HEK293 (cell line): Measurements from ENCODE around the gene GLG1.
A peak's percentile ranks its signal among the peaks of the same experiment; 100 is the strongest.

Experiments used
- CTCF ChIA-PET: fragments of 350-600 bp; formaldehyde crosslinking; extraction: SDS; loops from one replicate; lab custom pipeline; 2021; ENCODE audit warnings: antibody characterized with exemption; lab: Yijun Ruan, JAX
- POLR2A ChIA-PET: fragments of 300-600 bp; formaldehyde crosslinking; extraction: SDS; loops from one replicate; lab custom pipeline; 2020; ENCODE audit warnings: antibody characterized with exemption, inconsistent platforms; lab: Yijun Ruan, JAX
- H3K27ac ChIP-seq: fragments of 200-500 bp; sonication (Bioruptor generic); 2 replicates; pipeline ENCODE4 v1.5.1; 2014; ENCODE audit warnings: low read depth, low read length, control low read depth, inconsistent platforms; ENCODE audit errors: extremely low read depth
- H3K36me3 ChIP-seq, 2 experiments: fragments of 200-500 bp in 1 of 2; sonication (Bioruptor generic) in 1 of 2; 1 replicate in 1 of 2; 2 replicates in 1 of 2; pipeline ENCODE4 v1.5.1; 2014 to 2017; ENCODE audit warnings: inconsistent platforms in 2 of 2, low read length in 2 of 2; ENCODE audit not compliant: control insufficient read depth in 2 of 2, insufficient read depth in 1 of 2
- H3K4me1 ChIP-seq: fragments of 200-500 bp; sonication (Bioruptor generic); 2 replicates; pipeline ENCODE4 v1.5.1; 2014; ENCODE audit warnings: mild to moderate bottlenecking, low read length, inconsistent platforms; ENCODE audit not compliant: control insufficient read depth, insufficient read depth
- H3K4me3 ChIP-seq: 2 replicates; pipeline ENCODE4 v1.5.1; 2011; ENCODE audit warnings: low read depth, mild to moderate bottlenecking, control low read depth, low read length, moderate library complexity
- H3K9me3 ChIP-seq: fragments of 200-500 bp; sonication (Bioruptor generic); 2 replicates; pipeline ENCODE4 v1.5.1; 2014; ENCODE audit warnings: low read depth, low read length, inconsistent platforms; ENCODE audit not compliant: control insufficient read depth, insufficient read depth
- HOXA7 ChIP-seq: sonication (generic); formaldehyde crosslinking; IDR thresholded peaks from 2 replicates; pipeline ENCODE4 v1.8.1; 2022; ENCODE audit warnings: missing genetic modification reagents, borderline replicate concordance
- KLF1 ChIP-seq: fragments of 450-650 bp; formaldehyde crosslinking; IDR thresholded peaks from 2 replicates; pipeline ENCODE4 v1.5.1; 2016; ENCODE audit warnings: missing biosample characterization, missing genetic modification characterization
- KLF8 ChIP-seq: fragments of 450-650 bp; formaldehyde crosslinking; IDR thresholded peaks from 2 replicates; pipeline ENCODE4 v1.5.1; 2016; ENCODE audit warnings: missing biosample characterization, missing genetic modification characterization
- MYNN ChIP-seq: fragments of 450-650 bp; formaldehyde crosslinking; IDR thresholded peaks from 2 replicates; pipeline ENCODE4 v1.5.1; 2016; ENCODE audit warnings: missing biosample characterization, missing genetic modification characterization, borderline replicate concordance
- PRDM4 ChIP-seq: fragments of 450-650 bp; formaldehyde crosslinking; IDR thresholded peaks from 2 replicates; pipeline ENCODE4 v1.5.1; 2017; ENCODE audit warnings: missing biosample characterization, missing genetic modification characterization
- ZFP41 ChIP-seq: fragments of 450-650 bp; formaldehyde crosslinking; IDR thresholded peaks from 2 replicates; pipeline ENCODE4 v1.5.1; 2016; ENCODE audit warnings: missing biosample characterization, missing genetic modification characterization, borderline replicate concordance
- ZNF146 ChIP-seq: fragments of 450-650 bp; formaldehyde crosslinking; IDR thresholded peaks from 2 replicates; pipeline ENCODE4 v1.5.1; 2016; ENCODE audit warnings: missing biosample characterization, missing genetic modification characterization
- ZNF155 ChIP-seq: fragments of 450-650 bp; formaldehyde crosslinking; IDR thresholded peaks from 2 replicates; pipeline ENCODE4 v1.5.1; 2016; ENCODE audit warnings: missing biosample characterization, missing genetic modification characterization
- ZNF202 ChIP-seq: fragments of 450-650 bp; formaldehyde crosslinking; IDR thresholded peaks from 2 replicates; pipeline ENCODE4 v1.5.1; 2016; ENCODE audit warnings: missing biosample characterization, missing genetic modification characterization, borderline replicate concordance
- ZNF311 ChIP-seq: fragments of 450-650 bp; formaldehyde crosslinking; IDR thresholded peaks from 2 replicates; pipeline ENCODE4 v1.5.1; 2017; ENCODE audit warnings: missing biosample characterization, missing genetic modification characterization, borderline replicate concordance
- ZNF416 ChIP-seq: fragments of 450-650 bp; formaldehyde crosslinking; IDR thresholded peaks from 2 replicates; pipeline ENCODE4 v1.5.1; 2016; ENCODE audit warnings: missing biosample characterization, missing genetic modification characterization
- ZNF510 ChIP-seq: fragments of 450-650 bp; formaldehyde crosslinking; IDR thresholded peaks from 2 replicates; pipeline ENCODE4 v1.5.1; 2018; ENCODE audit warnings: mild to moderate bottlenecking, missing genetic modification characterization, missing biosample characterization; ENCODE audit not compliant: insufficient replicate concordance
- ZNF521 ChIP-seq: fragments of 450-650 bp; formaldehyde crosslinking; IDR thresholded peaks from 2 replicates; pipeline ENCODE4 v1.5.1; 2017; ENCODE audit warnings: missing biosample characterization, mild to moderate bottlenecking, missing genetic modification characterization
- ZNF529 ChIP-seq: fragments of 450-650 bp; formaldehyde crosslinking; IDR thresholded peaks from 2 replicates; pipeline ENCODE4 v1.5.1; 2017; ENCODE audit warnings: missing genetic modification characterization, missing biosample characterization; ENCODE audit not compliant: insufficient replicate concordance
- ZNF530 ChIP-seq: fragments of 450-650 bp; formaldehyde crosslinking; IDR thresholded peaks from 2 replicates; pipeline ENCODE4 v1.5.1; 2016; ENCODE audit warnings: low read depth, missing biosample characterization, missing genetic modification characterization
- ZNF544 ChIP-seq: fragments of 450-650 bp; formaldehyde crosslinking; IDR thresholded peaks from 2 replicates; pipeline ENCODE4 v1.5.0; 2017; ENCODE audit warnings: missing biosample characterization, missing genetic modification characterization
- ZNF621 ChIP-seq: fragments of 450-650 bp; formaldehyde crosslinking; IDR thresholded peaks from 2 replicates; pipeline ENCODE4 v1.5.1; 2017; ENCODE audit warnings: missing biosample characterization, missing genetic modification characterization
- ZNF654 ChIP-seq: fragments of 450-650 bp; formaldehyde crosslinking; IDR thresholded peaks from 2 replicates; pipeline ENCODE4 v1.5.1; 2016; ENCODE audit warnings: low read depth, missing biosample characterization, missing genetic modification characterization
- ZNF692 ChIP-seq: fragments of 450-650 bp; formaldehyde crosslinking; IDR thresholded peaks from 2 replicates; pipeline ENCODE4 v1.5.1; 2016; ENCODE audit warnings: missing biosample characterization, missing genetic modification characterization
- ZNF76 ChIP-seq: fragments of 450-650 bp; formaldehyde crosslinking; IDR thresholded peaks from 2 replicates; pipeline ENCODE4; 2016; ENCODE audit warnings: low read depth, missing biosample characterization, missing genetic modification characterization, borderline replicate concordance
- ZNF777 ChIP-seq: fragments of 450-650 bp; formaldehyde crosslinking; IDR thresholded peaks from 2 replicates; pipeline ENCODE4 v1.5.1; 2017; ENCODE audit warnings: missing biosample characterization, missing genetic modification characterization, borderline replicate concordance
- TF ChIP-seq, protein P1 (sequence below): fragments of 450-650 bp; formaldehyde crosslinking; IDR thresholded peaks from 2 replicates; pipeline ENCODE4 v1.5.1; 2016; ENCODE audit warnings: missing biosample characterization, missing genetic modification characterization
- TF ChIP-seq, protein P2 (sequence below): fragments of 450-650 bp; formaldehyde crosslinking; IDR thresholded peaks from 2 replicates; pipeline ENCODE4 v1.5.1; 2016; ENCODE audit warnings: missing biosample characterization, missing genetic modification characterization
- TF ChIP-seq, protein P3 (sequence below): fragments of 450-650 bp; formaldehyde crosslinking; IDR thresholded peaks from 2 replicates; pipeline ENCODE4 v1.5.1; 2016; ENCODE audit warnings: missing biosample characterization, missing genetic modification characterization

Gene GLG1

DNA sequence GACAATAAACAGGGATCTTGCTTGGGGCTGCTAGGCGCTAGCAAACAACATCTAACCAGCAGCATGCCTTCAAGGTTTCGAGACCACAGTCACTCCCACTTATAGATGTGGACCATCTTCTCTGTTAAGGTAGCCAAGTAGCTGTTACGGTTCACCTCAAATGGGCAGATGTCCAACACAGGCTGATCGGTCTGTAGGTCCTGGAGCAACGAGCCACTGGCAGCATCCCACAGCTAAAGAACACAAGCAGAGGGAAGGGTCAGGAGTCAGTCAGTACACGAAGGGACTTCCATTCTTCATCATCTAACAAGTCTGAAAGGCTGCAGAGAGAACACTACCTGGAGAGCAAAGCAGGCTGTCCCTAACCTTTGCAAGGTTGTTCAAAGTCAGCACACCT, 16.9 kb upstream of the GLG1 start (continued):
- TF ChIP-seq ZNF76 (tag by site-specific recombination), result no peak
- TF ChIP-seq ZNF311, result no peak
- TF ChIP-seq ZNF529, result no peak
- no peak for TF ChIP-seq ZNF521 (tag by site-specific recombination)
- no peak for TF ChIP-seq ZNF692 (tag by site-specific recombination)
- TF ChIP-seq ZNF530 (tag by site-specific recombination), result no peak
- no peak for TF ChIP-seq HOXA7 (CRISPR knock-in tag)
- TF ChIP-seq, protein P1, sequence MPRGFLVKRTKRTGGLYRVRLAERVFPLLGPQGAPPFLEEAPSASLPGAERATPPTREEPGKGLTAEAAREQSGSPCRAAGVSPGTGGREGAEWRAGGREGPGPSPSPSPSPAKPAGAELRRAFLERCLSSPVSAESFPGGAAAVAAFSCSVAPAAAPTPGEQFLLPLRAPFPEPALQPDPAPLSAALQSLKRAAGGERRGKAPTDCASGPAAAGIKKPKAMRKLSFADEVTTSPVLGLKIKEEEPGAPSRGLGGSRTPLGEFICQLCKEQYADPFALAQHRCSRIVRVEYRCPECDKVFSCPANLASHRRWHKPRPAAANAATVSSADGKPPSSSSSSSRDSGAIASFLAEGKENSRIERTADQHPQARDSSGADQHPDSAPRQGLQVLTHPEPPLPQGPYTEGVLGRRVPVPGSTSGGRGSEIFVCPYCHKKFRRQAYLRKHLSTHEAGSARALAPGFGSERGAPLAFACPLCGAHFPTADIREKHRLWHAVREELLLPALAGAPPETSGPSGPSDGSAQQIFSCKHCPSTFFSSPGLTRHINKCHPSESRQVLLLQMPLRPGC, result no peak

DNA sequence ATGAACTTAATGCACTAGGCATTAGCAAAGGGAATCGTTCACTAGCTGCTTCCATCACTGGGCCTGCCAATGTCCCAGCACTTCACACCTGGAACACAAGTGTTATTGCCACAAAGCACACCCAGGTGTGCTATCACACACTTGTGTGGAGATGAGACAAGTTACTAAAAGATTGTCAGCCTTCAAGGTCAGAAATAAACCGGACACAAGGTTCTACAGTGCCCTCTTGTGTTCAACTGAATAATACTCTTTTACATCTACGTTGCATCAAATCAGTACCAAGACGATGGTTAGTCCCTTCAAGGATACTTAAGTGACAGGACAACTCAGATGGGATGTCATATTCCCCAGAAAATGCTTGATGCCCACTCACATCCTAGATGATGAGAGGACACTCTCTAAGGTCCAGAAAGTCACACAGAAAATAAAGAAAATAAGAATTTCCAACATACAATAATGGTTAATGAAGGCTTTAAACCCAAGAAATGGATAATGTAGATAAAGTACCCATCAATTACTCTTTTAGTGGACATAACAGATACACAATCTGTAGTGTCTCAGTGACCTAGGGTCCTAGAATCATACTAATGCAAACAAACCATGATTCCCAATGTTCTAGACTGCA, 16.4 kb upstream of the GLG1 start:
- Histone ChIP-seq H3K9me3 (no peaks in the 10 kb centered on the region), H3K27ac (no peak overlapping the region), H3K4me1 (no peaks in the 10 kb centered on the region), H3K4me3 (no peak overlapping the region), H3K36me3 (peaks cover 39 to 87% of the 10 kb centered on the region in 2 experiments)
- CTCF ChIA-PET, result interaction anchor here (0.5 to 1.2 kb wide), 8 partner anchors 12 to 239 kb away, joined by 3 to 6 read pairs (median 4); no protein-coding TSS in a partner anchor
- POLR2A ChIA-PET, result no interaction called here
- TF ChIP-seq ZNF416 (tag by site-specific recombination), result no peak
- TF ChIP-seq ZNF155 (tag by site-specific recombination), result no peak
- TF ChIP-seq ZNF654, result peak; percentile 65
- TF ChIP-seq ZNF544 (tag by site-specific recombination), result no peak
- TF ChIP-seq, protein P2, sequence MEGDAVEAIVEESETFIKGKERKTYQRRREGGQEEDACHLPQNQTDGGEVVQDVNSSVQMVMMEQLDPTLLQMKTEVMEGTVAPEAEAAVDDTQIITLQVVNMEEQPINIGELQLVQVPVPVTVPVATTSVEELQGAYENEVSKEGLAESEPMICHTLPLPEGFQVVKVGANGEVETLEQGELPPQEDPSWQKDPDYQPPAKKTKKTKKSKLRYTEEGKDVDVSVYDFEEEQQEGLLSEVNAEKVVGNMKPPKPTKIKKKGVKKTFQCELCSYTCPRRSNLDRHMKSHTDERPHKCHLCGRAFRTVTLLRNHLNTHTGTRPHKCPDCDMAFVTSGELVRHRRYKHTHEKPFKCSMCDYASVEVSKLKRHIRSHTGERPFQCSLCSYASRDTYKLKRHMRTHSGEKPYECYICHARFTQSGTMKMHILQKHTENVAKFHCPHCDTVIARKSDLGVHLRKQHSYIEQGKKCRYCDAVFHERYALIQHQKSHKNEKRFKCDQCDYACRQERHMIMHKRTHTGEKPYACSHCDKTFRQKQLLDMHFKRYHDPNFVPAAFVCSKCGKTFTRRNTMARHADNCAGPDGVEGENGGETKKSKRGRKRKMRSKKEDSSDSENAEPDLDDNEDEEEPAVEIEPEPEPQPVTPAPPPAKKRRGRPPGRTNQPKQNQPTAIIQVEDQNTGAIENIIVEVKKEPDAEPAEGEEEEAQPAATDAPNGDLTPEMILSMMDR (tag by site-specific recombination), result peak; percentile 60; the same call in 1 of the 2 replicates

- Histone ChIP-seq H3K4me3 (no peak overlapping the region), H3K27ac (no peak overlapping the region), H3K36me3 (peaks cover 39 to 80% of the 10 kb centered on the region in 2 experiments), H3K4me1 (no peaks in the 10 kb centered on the region), H3K9me3 (no peaks in the 10 kb centered on the region)
- CTCF ChIA-PET, result interaction anchor here (0.6 to 1.2 kb wide), 4 partner anchors 10 to 91 kb away, joined by 3 to 4 read pairs (median 3); no protein-coding TSS in a partner anchor
- POLR2A ChIA-PET, result no interaction called here
- TF ChIP-seq KLF8 (tag by site-specific recombination) (no peak), KLF1 (tag by site-specific recombination) (no peak), ZNF146 (tag by site-specific recombination) (no peak), ZNF621 (no peak), PRDM4 (tag by site-specific recombination) (no peak), ZNF777 (tag by site-specific recombination) (no peak), ZFP41 (no peak), ZNF510 (tag by site-specific recombination) (no peak), MYNN (no peak), ZNF202 (tag by site-specific recombination) (no peak)
- TF ChIP-seq, protein P3, sequence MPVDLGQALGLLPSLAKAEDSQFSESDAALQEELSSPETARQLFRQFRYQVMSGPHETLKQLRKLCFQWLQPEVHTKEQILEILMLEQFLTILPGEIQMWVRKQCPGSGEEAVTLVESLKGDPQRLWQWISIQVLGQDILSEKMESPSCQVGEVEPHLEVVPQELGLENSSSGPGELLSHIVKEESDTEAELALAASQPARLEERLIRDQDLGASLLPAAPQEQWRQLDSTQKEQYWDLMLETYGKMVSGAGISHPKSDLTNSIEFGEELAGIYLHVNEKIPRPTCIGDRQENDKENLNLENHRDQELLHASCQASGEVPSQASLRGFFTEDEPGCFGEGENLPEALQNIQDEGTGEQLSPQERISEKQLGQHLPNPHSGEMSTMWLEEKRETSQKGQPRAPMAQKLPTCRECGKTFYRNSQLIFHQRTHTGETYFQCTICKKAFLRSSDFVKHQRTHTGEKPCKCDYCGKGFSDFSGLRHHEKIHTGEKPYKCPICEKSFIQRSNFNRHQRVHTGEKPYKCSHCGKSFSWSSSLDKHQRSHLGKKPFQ (tag by site-specific recombination), result no peak
These were observed 15.1 kb upstream of the GLG1 start for GRCh38 chr16:74622005-74622404.
